SK-N-SH treated with all-trans-retinoic acid at 6 μM for 48 hours (cell line): Measurements from ENCODE around the gene GHDC.

Experiments
- BACH2 ChIP-seq: fragments of 250-450 bp; sonication (Bioruptor Pico); IDR thresholded peaks from 2 replicates; pipeline ENCODE4 v1.9.0; 2021; ENCODE audit warnings: mild to moderate bottlenecking, borderline replicate concordance
- RARB ChIP-seq: fragments of 250-450 bp; sonication (Bioruptor Pico); IDR thresholded peaks from 2 replicates; pipeline ENCODE4 v1.8.0; 2021; ENCODE audit warnings: mild to moderate bottlenecking, moderate library complexity

- TF ChIP-seq BACH2 (CRISPR knock-in tag) (no peak), RARB (no peak)
Measured at GRCh38 chr17:42187833-42188232, 6.5 kb downstream of the GHDC start.
